Activated CD4-positive, alpha-beta T cell treated with anti-CD3 and anti-CD28 coated beads, Interleukin-2, amount 50 U/mL, for 4 hours (primary cell): ENCODE data around the gene PET100.

Experiments used
- DNase-seq, 2 experiments: peaks; one replicate each; pipeline ENCODE4 v3.0.0-alpha.2; 2020

Gene PET100

GRCh38 chr19:7654401-7654800, 24.8 kb downstream of the PET100 start:
- no peak for DNase-seq

- no peak for DNase-seq
Observed at GRCh38 chr19:7655581-7655980, 26.0 kb downstream of the PET100 start.

- no peak for DNase-seq
Observed at GRCh38 chr19:7657131-7657751, 27.6 kb downstream of the PET100 start.

GRCh38 chr19:7658219-7658686, 28.7 kb downstream of the PET100 start:
- DNase-seq = peak in 1 of 2 experiments; percentile 29

- DNase-seq = no peak
Observed at GRCh38 chr19:7661744-7662538, 32.3 kb downstream of the PET100 start.

GRCh38 chr19:7662657-7663056, 33.1 kb downstream of the PET100 start:
- DNase-seq = no peak

- no peak for DNase-seq
Observed at GRCh38 chr19:7663706-7664105, 34.1 kb downstream of the PET100 start.

GRCh38 chr19:7665076-7665475, 35.5 kb downstream of the PET100 start:
- no peak for DNase-seq

- no peak for DNase-seq
Observed at GRCh38 chr19:7668842-7669241, 39.2 kb downstream of the PET100 start, which contains the start of gene RETN. TSS of gene RETN (plus strand) at chr19:7669049. CDS start at chr19:7669327, 278 bp downstream.

- DNase-seq = no peak
Observed at GRCh38 chr19:7669641-7670040, 40.0 kb downstream of the PET100 start.

- peak in 1 of 2 experiments; percentile 10 for DNase-seq
Observed at GRCh38 chr19:7670150-7670783, 40.7 kb downstream of the PET100 start.

- DNase-seq = no peak
Observed at GRCh38 chr19:7670790-7671189, 41.2 kb downstream of the PET100 start.

GRCh38 chr19:7672522-7672921, 42.9 kb downstream of the PET100 start:
- DNase-seq = no peak

GRCh38 chr19:7674010-7675005, 44.7 kb downstream of the PET100 start:
- no peak for DNase-seq

- DNase-seq = no peak
Observed at GRCh38 chr19:7676376-7676775, 46.8 kb downstream of the PET100 start.

GRCh38 chr19:7676854-7677253, 47.3 kb downstream of the PET100 start, which contains the start of gene MCEMP1:
TSS of gene MCEMP1 (plus strand) at chr19:7677090. CDS start at chr19:7677121, 31 bp downstream.
- no peak for DNase-seq

GRCh38 chr19:7677669-7678311, 48.2 kb downstream of the PET100 start:
- no peak for DNase-seq

GRCh38 chr19:7678971-7679751, 49.6 kb downstream of the PET100 start:
- DNase-seq = peak; percentile 69 to 76

- no peak for DNase-seq
Observed at GRCh38 chr19:7679771-7680605, 50.4 kb downstream of the PET100 start.
